HK-2 (cell line): Measurements from ENCODE around the gene PLXDC1.
"Not testable (repeated sequence)": the region's sequence is repeated elsewhere in the genome, so short reads cannot be mapped to it uniquely, and the experiment has no call there.

Source experiments
- DNase-seq: peaks from one replicate; pipeline ENCODE4 v3.0.0-alpha.2; 2018; ENCODE audit not compliant: unreplicated experiment

Gene PLXDC1

DNA sequence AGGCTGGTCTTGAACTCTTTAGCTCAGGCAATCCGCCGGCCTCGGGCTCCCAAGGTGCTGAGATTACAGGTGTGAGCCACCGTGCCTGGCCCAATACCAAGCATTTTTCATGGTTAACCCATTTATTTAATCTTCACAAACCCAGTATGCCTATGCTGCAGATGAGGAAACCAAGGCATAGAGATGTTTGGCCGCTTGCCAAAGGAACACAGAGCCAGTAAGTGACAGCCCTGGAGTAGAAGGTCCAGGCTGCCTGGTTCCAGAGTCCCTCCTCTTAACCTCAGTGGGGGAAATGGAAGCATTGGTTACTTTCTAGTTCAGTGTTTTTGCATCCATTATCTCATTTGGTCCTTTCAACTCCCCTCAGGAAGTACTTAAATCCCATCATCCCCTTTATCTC, 29.9 kb upstream of the PLXDC1 start:
- no peak for DNase-seq

- DNase-seq = no peak
Observed at GRCh38 chr17:39178536-39178935, 27.1 kb upstream of the PLXDC1 start.

GRCh38 chr17:39177256-39177655, 25.8 kb upstream of the PLXDC1 start:
- no peak for DNase-seq

DNA sequence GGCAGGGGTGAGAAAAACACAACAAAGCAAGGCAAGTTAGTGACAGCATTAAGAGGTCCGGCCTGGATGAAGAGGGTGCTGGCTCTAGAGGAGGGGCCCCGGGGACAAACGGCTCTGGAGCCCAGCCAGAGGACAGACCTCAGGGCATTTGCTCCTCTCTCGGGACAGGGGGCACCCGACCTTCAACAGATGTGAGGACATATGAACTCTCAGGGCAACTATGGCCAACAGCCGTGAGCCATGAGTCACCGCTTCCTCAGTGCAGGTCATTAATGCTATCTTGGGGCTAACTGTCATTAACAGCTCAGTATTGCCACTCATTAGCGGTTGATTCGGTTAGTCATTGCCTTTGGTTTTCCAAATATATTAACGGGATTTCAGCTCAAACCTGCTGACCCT, 24.3 kb upstream of the PLXDC1 start:
- no peak for DNase-seq

- peak; percentile 46 for DNase-seq
Observed at GRCh38 chr17:39174920-39175694, 23.7 kb upstream of the PLXDC1 start.

GRCh38 chr17:39173526-39174274, 22.3 kb upstream of the PLXDC1 start:
- DNase-seq = no peak

GRCh38 chr17:39173080-39173479, 21.6 kb upstream of the PLXDC1 start:
- DNase-seq = no peak

GRCh38 chr17:39171933-39172332, 20.5 kb upstream of the PLXDC1 start:
- no peak for DNase-seq

GRCh38 chr17:39170558-39170957, 19.1 kb upstream of the PLXDC1 start:
- DNase-seq = no peak

- no peak for DNase-seq
Observed at GRCh38 chr17:39170109-39170508, 18.7 kb upstream of the PLXDC1 start.

- no peak for DNase-seq
Observed at GRCh38 chr17:39169518-39169917, 18.1 kb upstream of the PLXDC1 start.

- no peak for DNase-seq
Observed at GRCh38 chr17:39169101-39169500, 17.7 kb upstream of the PLXDC1 start.

GRCh38 chr17:39168503-39168902, 17.1 kb upstream of the PLXDC1 start:
- DNase-seq = not testable (repeated sequence)

- DNase-seq = no peak
Observed at GRCh38 chr17:39167476-39167875, 16.0 kb upstream of the PLXDC1 start.

DNA sequence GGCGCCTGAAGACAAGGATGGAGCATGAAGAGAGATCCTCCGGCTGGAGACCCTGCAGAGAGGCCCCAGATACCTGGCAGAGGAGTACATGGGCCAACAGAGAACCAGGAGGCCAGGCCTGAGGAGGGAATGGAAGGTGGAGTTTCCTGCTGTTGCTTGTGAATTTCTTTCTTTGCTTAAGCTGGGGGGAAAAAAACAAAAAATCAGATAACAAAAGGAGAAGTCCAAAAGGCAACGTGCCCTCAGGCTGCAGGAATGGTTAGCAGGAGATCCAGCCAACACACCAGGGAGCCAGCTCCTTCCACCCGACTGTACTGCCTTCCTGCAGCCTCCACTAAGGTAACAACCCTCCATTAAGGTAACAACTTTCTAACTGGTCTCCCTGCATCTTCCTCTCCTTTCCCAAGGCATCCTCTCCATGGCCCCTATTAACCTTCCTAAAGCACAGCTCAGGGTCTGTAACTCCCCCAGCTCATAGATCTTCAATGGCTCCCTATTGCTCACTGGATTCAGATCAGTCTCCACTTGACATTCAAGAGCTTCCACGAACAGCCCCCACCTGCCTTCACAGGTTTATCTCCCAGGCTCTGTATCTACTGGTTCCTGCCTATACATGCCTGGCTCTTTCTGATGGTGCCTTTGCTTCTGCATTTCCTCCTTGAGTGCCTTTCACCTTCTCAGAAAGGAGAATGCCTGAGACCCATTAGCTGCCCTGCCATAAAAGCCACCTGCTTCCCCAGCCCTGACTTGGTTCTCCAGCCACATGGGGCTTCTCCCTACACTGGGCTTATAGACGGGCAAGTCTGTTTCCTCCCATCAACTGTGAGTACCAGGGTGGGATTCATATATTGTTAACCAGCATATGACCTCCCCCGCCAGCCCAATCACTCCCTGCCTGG, 15.2 kb upstream of the PLXDC1 start:
- no peak for DNase-seq

DNA sequence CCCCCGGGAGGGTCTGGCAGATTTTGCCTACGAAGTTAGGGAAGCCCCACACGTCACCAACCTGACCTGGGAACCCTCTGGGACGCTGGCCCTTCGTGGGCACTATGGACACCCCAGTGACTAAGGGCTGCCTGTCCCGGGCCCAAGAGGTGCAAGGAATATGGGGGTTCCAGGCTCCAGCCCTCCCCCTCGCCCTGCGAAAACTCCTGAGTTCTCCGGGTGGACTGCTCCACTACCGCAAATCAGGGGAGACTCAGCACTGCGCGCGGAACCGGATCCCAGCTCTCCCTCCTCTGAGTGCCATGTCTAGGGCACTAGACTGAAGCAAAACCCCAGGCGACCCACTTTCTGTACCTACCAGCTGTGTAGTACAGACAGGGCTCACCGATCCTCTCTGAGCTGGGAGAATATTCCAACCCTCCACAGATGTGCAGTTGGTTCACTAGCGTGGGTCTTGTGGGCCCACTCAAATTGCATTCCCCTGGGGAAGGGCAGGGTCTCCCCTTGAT, 14.5 kb upstream of the PLXDC1 start, which contains the start of gene ARL5C:
ARL5C (minus strand) TSS at position 321 of the 509 bp plus-strand sequence. CDS start 401 bp downstream, outside the sequence.
- no peak for DNase-seq

GRCh38 chr17:39165178-39165840, 13.9 kb upstream of the PLXDC1 start:
- no peak for DNase-seq

DNA sequence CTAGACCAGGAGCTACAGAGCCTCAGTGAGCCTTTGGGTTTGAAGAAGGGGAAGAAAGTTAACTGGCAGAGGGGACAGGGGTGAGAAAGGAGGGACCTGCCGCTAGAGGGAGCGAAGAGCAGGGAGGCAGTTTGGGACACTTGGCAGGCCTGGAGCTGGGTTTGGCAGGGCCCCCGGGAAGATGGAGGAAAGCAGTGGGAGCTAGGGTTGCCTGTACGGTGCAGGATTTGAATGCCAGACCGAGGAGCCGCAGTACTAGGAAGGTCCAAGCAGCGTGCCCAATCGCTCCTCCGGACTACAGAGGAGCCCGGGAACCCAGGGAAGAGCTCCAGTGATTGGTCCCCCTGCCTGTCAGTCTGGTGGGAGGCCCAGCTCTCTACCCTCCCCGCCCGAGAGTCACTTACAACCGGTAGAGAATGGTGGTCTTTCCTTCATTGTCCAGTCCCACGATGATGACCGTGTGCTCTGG, 13.3 kb upstream of the PLXDC1 start:
- DNase-seq = peak; percentile 76

DNA sequence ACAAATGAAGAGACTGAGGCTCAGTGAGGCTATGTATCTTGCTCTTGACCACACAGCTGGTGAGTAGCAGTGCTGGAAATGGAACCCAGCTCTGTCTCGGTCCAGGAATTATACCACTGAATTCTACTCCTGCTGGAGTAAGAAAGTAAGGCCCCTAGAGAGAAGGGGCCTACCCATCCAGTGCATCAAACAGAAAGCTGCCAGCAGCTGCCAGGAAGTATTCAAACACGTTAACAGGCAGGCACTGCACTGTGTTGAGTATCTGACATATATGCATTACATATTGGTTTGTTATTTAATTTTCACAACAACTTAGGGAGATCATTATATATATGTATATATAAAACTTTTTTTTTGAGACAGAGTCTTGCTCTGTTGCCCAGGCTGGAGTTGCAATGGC, 10.5 kb upstream of the PLXDC1 start:
- no peak for DNase-seq

- no peak for DNase-seq
Observed at GRCh38 chr17:39158623-39159022, 7.2 kb upstream of the PLXDC1 start.

DNA sequence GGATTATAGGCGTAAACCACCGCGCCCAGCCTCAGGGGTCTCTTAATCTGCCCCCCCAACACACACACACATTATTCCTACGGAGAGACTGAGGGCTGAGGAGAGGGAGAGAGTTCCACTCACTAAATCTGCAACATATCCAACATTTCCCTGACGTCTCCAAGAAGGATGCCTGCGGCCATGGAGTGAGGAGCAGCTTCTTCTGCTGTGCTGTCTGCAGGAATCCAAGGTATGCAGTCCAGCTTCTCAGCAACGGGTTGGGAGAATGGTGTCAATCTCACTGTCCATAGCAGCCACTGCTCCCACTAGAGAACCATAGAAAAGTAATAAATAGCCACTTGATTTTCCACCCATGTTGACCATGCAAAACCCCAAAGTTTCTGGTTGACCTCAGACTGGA, 5.1 kb upstream of the PLXDC1 start:
- no peak for DNase-seq
